K562 (cell line): ENCODE results near the gene NLE1. TPM values are rescaled to one million over a fixed set of nuclear protein-coding genes. Genes with fewer than 3 reads are reported as not detected.

Source experiments
- CBX8 ChIP-seq: fragments of 200-600 bp; sonication (generic); IDR thresholded peaks from 2 replicates; pipeline ENCODE4 v1.6.1; 2012; ENCODE audit warnings: borderline replicate concordance, mixed run types, low read depth, mild to moderate bottlenecking, moderate library complexity, mixed read lengths, low read length, control low read depth, inconsistent platforms; ENCODE audit not compliant: poor library complexity, severe bottlenecking; ENCODE audit errors: extremely low read depth
- ELK1 ChIP-seq: sonication (generic); formaldehyde crosslinking; IDR thresholded peaks from 2 replicates; pipeline ENCODE4 v1.8.1; 2022; ENCODE audit warnings: missing genetic modification reagents
- ESRRB ChIP-seq: fragments of 250-450 bp; sonication (Bioruptor Pico); IDR thresholded peaks from 2 replicates; pipeline ENCODE4 v1.5.0; 2020; ENCODE audit warnings: mild to moderate bottlenecking, moderate library complexity, borderline replicate concordance
- FOXJ2 ChIP-seq: fragments of 200-800 bp; sonication (Bioruptor generic); IDR thresholded peaks from 2 replicates; pipeline ENCODE4 v1.6.1; 2016; ENCODE audit warnings: missing genetic modification characterization, missing compliant biosample characterization
- HIVEP1 ChIP-seq: fragments of 250-450 bp; sonication (Bioruptor Pico); IDR thresholded peaks from 2 replicates; pipeline ENCODE4 v1.4.0; 2020; ENCODE audit warnings: mild to moderate bottlenecking
- KDM5B ChIP-seq: fragments of 200-600 bp; sonication (generic); IDR thresholded peaks from 2 replicates; pipeline ENCODE4 v1.6.1; 2012; ENCODE audit warnings: low read depth, mild to moderate bottlenecking, moderate library complexity, low read length, control low read depth, inconsistent platforms; ENCODE audit not compliant: insufficient replicate concordance
- MYC ChIP-seq, 2 experiments: fragments of 250-450 bp in 1 of 2; sonication (Bioruptor Pico) in 1 of 2; IDR thresholded peaks; 2 replicates each; pipeline versions ENCODE4 v1.5.1 to v1.6.1; 2012 to 2021; ENCODE audit warnings: low read depth in 2 of 2, borderline replicate concordance in 1 of 2, improper control_type of control experiment in 1 of 2, low read length in 1 of 2, mild to moderate bottlenecking in 1 of 2, moderate library complexity in 1 of 2
- NFATC3 ChIP-seq: fragments of 450-650 bp; IDR thresholded peaks from 2 replicates; pipeline ENCODE4 v1.6.1; 2017; ENCODE audit warnings: mild to moderate bottlenecking
- NFRKB ChIP-seq: fragments of 450-650 bp; IDR thresholded peaks from 2 replicates; pipeline ENCODE4 v1.6.1; 2016; ENCODE audit warnings: low read depth
- NR4A1 ChIP-seq, 2 experiments: fragments of 250-450 bp in 1 of 2; fragments of 450-650 bp in 1 of 2; sonication (Bioruptor Pico) in 1 of 2; IDR thresholded peaks; 2 replicates each; pipeline versions ENCODE4 v1.4.0 to v1.6.1; 2016 to 2020; ENCODE audit warnings: mild to moderate bottlenecking in 2 of 2, missing compliant biosample characterization in 1 of 2, missing genetic modification characterization in 1 of 2, moderate library complexity in 1 of 2
- PHB ChIP-seq: fragments of 250-450 bp; sonication (Bioruptor Pico); IDR thresholded peaks from 2 replicates; pipeline ENCODE4 v1.5.0; 2021
- POLR2AphosphoS5 ChIP-seq: IDR thresholded peaks from 2 replicates; pipeline ENCODE4 v1.6.1; 2011; ENCODE audit warnings: mild to moderate bottlenecking, low read depth, low read length, moderate library complexity; ENCODE audit not compliant: control insufficient read depth, insufficient read depth
- RNF2 ChIP-seq: sonication (generic); IDR thresholded peaks from 2 replicates; pipeline ENCODE4 v1.6.1; 2016
- TARDBP ChIP-seq: fragments of 450-650 bp; IDR thresholded peaks from 2 replicates; pipeline ENCODE4 v1.6.1; 2016
- TSC22D4 ChIP-seq: fragments of 450-650 bp; IDR thresholded peaks from 2 replicates; pipeline ENCODE4 v1.6.1; 2016; ENCODE audit warnings: missing genetic modification characterization, missing biosample characterization, control low read depth
- ZBTB33 ChIP-seq: sonication (generic); formaldehyde crosslinking; IDR thresholded peaks from 2 replicates; pipeline ENCODE4 v1.8.1; 2023; ENCODE audit warnings: mild to moderate bottlenecking, missing genetic modification reagents
- ZKSCAN8 ChIP-seq: fragments of 200-800 bp; sonication (Bioruptor generic); IDR thresholded peaks from 2 replicates; pipeline ENCODE4 v1.6.1; 2016; ENCODE audit warnings: missing genetic modification characterization, missing compliant biosample characterization
- ZNF174 ChIP-seq: fragments of 250-450 bp; sonication (Bioruptor Pico); IDR thresholded peaks from 2 replicates; pipeline ENCODE4 v1.4.0; 2020; ENCODE audit warnings: mild to moderate bottlenecking
- ZNF583 ChIP-seq: fragments of 250-450 bp; sonication (Bioruptor Pico); IDR thresholded peaks from 2 replicates; pipeline ENCODE4 v1.4.0; 2020
- ZNF778 ChIP-seq: fragments of 450-650 bp; formaldehyde crosslinking; IDR thresholded peaks from 2 replicates; pipeline ENCODE4 v1.4.0; 2020; ENCODE audit warnings: mild to moderate bottlenecking, moderate library complexity
- polyA plus RNA-seq, 8 experiments: library from polyadenylated mRNA; depleted of rRNA in 4 of 8; stranded (reverse) in 5 of 8; unstranded in 3 of 8; fragments of >200 nt; fragmentation: Nextera tagmentation in 2 of 8; fragmentation: Illumina TruSeq in 1 of 8; extraction: Ambion mirVana in 2 of 8; extraction: Trizol in 1 of 8; gene quantifications; 2 replicates each; pipeline versions ENCODE4 v1.2.1 to v1.2.3, GENCODE V29; 2011 to 2014; ENCODE audit warnings: inconsistent platforms in 1 of 8, missing spikeins in 1 of 8
- total RNA-seq, 7 experiments: library from RNA; depleted of rRNA in 6 of 7; stranded (reverse); fragments of >200 nt in 6 of 7; fragmentation: Illumina TruSeq in 2 of 7; extraction: Trizol in 2 of 7; gene quantifications; 2 replicates each; pipeline versions ENCODE4 v1.2.1 to v1.2.3, GENCODE V29; 2011 to 2021; ENCODE audit warnings: low replicate concordance in 1 of 7
- TF ChIP-seq, protein P1 (sequence below): sonication (generic); formaldehyde crosslinking; IDR thresholded peaks from 2 replicates; pipeline ENCODE4 v1.8.0; 2023; ENCODE audit warnings: mild to moderate bottlenecking, missing genetic modification reagents

The NLE1 gene
- total and polyA plus RNA-seq, 9 of the 15 experiments (the other 6 are each of a cell fraction or from before 2014, with no cell fraction given), result 3.8 to 69.0 (median 29.4) TPM

- TF ChIP-seq ELK1 (CRISPR knock-in tag) (no peak), PHB (no peak), TARDBP (no peak), RNF2 (no peak), ESRRB (no peak), ZBTB33 (CRISPR knock-in tag) (no peak), NFRKB (no peak), KDM5B (no peak), ZNF583 (CRISPR knock-in tag) (no peak), HIVEP1 (no peak), FOXJ2 (tag) (no peak), NR4A1 (CRISPR knock-in tag; IDR thresholded peaks at IDR 0.05) (no peak), NR4A1 (tag; IDR thresholded peaks at IDR 0.05) (no peak), TSC22D4 (no peak), NFATC3 (no peak), MYC (IDR thresholded peaks at IDR 0.05; ENCODE audit: low read depth, low read length) (peak; percentile 99), MYC (CRISPR knock-in tag; IDR thresholded peaks at IDR 0.05; ENCODE audit: borderline replicate concordance, low read depth) (peak; percentile 99), ZNF174 (no peak), CBX8 (no peak), POLR2AphosphoS5 (peak; percentile 64), ZNF778 (no peak), ZKSCAN8 (CRISPR knock-in tag) (no peak)
- TF ChIP-seq, protein P1, sequence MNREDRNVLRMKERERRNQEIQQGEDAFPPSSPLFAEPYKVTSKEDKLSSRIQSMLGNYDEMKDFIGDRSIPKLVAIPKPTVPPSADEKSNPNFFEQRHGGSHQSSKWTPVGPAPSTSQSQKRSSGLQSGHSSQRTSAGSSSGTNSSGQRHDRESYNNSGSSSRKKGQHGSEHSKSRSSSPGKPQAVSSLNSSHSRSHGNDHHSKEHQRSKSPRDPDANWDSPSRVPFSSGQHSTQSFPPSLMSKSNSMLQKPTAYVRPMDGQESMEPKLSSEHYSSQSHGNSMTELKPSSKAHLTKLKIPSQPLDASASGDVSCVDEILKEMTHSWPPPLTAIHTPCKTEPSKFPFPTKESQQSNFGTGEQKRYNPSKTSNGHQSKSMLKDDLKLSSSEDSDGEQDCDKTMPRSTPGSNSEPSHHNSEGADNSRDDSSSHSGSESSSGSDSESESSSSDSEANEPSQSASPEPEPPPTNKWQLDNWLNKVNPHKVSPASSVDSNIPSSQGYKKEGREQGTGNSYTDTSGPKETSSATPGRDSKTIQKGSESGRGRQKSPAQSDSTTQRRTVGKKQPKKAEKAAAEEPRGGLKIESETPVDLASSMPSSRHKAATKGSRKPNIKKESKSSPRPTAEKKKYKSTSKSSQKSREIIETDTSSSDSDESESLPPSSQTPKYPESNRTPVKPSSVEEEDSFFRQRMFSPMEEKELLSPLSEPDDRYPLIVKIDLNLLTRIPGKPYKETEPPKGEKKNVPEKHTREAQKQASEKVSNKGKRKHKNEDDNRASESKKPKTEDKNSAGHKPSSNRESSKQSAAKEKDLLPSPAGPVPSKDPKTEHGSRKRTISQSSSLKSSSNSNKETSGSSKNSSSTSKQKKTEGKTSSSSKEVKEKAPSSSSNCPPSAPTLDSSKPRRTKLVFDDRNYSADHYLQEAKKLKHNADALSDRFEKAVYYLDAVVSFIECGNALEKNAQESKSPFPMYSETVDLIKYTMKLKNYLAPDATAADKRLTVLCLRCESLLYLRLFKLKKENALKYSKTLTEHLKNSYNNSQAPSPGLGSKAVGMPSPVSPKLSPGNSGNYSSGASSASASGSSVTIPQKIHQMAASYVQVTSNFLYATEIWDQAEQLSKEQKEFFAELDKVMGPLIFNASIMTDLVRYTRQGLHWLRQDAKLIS (CRISPR knock-in tag), result no peak
Observed at GRCh38 chr17:35141681-35142466, at the start of gene NLE1 (continued).
